Calu3 (cell line): ENCODE results near the gene PLEKHH3. TPM values are rescaled to one million over a fixed set of nuclear protein-coding genes. Genes with fewer than 3 reads are reported as not detected.
"Not testable (repeated sequence)": the region's sequence is repeated elsewhere in the genome, so short reads cannot be mapped to it uniquely, and the experiment has no call there.

ENCODE experiments used
- BruUV-seq: library from RNA; stranded (reverse); fragments of 400-500 nt; replicated peaks from 2 replicates; lab custom pipeline; 2021; lab: Mats Ljungman, UMichigan
- CTCF ChIA-PET: fragments of 300-600 bp; sonication (Branson Sonifier 250); formaldehyde crosslinking; loops from one replicate; lab custom pipeline; 2022; ENCODE audit warnings: antibody characterized with exemption; lab: Charles Lee
- DNase-seq: peaks from one replicate; pipeline ENCODE4 v3.0.0; 2022
- H3K27ac Mint-ChIP-seq: one replicate; pipeline ENCODE4 v1.8.0; 2022; ENCODE audit warnings: mixed read lengths; ENCODE audit not compliant: unreplicated experiment
- H3K27me3 Mint-ChIP-seq: one replicate; pipeline ENCODE4 v1.8.0; 2022; ENCODE audit warnings: mixed read lengths; ENCODE audit not compliant: unreplicated experiment
- H3K36me3 Mint-ChIP-seq: one replicate; pipeline ENCODE4 v1.8.0; 2022; ENCODE audit warnings: mild to moderate bottlenecking, moderate library complexity, mixed read lengths; ENCODE audit not compliant: insufficient read depth, unreplicated experiment
- H3K4me1 Mint-ChIP-seq: one replicate; pipeline ENCODE4 v1.8.0; 2022; ENCODE audit warnings: mild to moderate bottlenecking, low read depth, mixed read lengths; ENCODE audit not compliant: unreplicated experiment
- H3K4me3 Mint-ChIP-seq: one replicate; pipeline ENCODE4 v1.8.0; 2022; ENCODE audit warnings: mild to moderate bottlenecking, low read depth, moderate library complexity, mixed read lengths; ENCODE audit not compliant: unreplicated experiment
- H3K9me3 Mint-ChIP-seq: one replicate; pipeline ENCODE4 v1.8.0; 2022; ENCODE audit warnings: low read depth, mixed read lengths; ENCODE audit not compliant: unreplicated experiment
- CTCF ChIP-seq: fragments of 200-600 bp; IDR thresholded peaks from one replicate; pipeline ENCODE4 v1.8.0; 2022; ENCODE audit warnings: antibody characterized with exemption; ENCODE audit not compliant: unreplicated experiment
- intact Hi-C: fragments of 100-400 bp; cut with micrococcal nuclease; formaldehyde crosslinking; loops from one replicate; pipeline ENCODE4 v1.10.0; 2022; ENCODE audit not compliant: unreplicated experiment
- total RNA-seq: library from RNA; stranded (reverse); gene quantifications from 2 replicates; pipeline ENCODE4 v1.2.3, GENCODE V29; 2022

The PLEKHH3 gene
- total RNA-seq, 1 experiment from 2014 or later = 35.2 TPM

DNA sequence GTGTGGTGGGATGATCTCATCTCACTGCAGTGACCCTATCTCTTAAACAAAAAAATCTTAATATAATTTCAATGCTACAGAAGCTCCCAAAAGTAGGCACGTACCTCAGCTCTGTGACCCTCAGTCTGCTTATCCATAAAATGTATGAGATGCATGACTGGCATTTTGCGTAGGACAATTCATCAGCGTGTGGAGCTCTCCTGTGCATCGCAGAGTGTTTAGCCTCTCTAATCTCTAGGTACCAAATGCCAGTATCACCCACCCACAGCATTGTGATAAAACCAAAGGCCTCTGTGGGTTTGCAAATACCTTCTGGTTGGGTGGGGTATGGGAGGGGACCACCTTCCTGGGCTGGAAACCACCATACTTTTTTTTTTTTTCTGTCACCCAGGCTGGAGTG lies 36.7 kb downstream of the PLEKHH3 start:
- intact Hi-C loops = no loop called here
- no peak for TF ChIP-seq CTCF
- H3K4me1 Mint-ChIP-seq = no peaks in the 10 kb centered on the region
- no peak overlapping the region for H3K4me3 Mint-ChIP-seq
- H3K36me3 Mint-ChIP-seq = no peaks in the 10 kb centered on the region
- no peak overlapping the region for H3K27ac Mint-ChIP-seq
- DNase-seq = no peak
- CTCF ChIA-PET = no interaction called here
- H3K9me3 Mint-ChIP-seq = no peaks in the 10 kb centered on the region
- BruUV-seq = no TSS peak
- peaks cover 43% of the 10 kb centered on the region for H3K27me3 Mint-ChIP-seq

GRCh38 chr17:42639525-42640113 lies 37.2 kb downstream of the PLEKHH3 start:
- intact Hi-C loops = no loop called here
- BruUV-seq = no TSS peak
- Mint-ChIP-seq H3K9me3 (no peaks in the 10 kb centered on the region), H3K4me1 (no peaks in the 10 kb centered on the region), H3K27me3 (peaks cover 43% of the 10 kb centered on the region), H3K4me3 (no peak overlapping the region), H3K36me3 (no peaks in the 10 kb centered on the region), H3K27ac (no peak overlapping the region)
- DNase-seq = no peak
- TF ChIP-seq CTCF = no peak
- CTCF ChIA-PET = interaction anchor here (0.6 kb wide), 1 partner anchor 830 kb away, joined by 5 read pairs; no protein-coding TSS in a partner anchor

- Mint-ChIP-seq H3K27me3 (no peaks in the 10 kb centered on the region), H3K9me3 (no peaks in the 10 kb centered on the region), H3K4me1 (no peaks in the 10 kb centered on the region), H3K4me3 (no peak overlapping the region), H3K36me3 (no peaks in the 10 kb centered on the region), H3K27ac (no peak overlapping the region)
- DNase-seq = no peak
- no peak for TF ChIP-seq CTCF
- BruUV-seq = no TSS peak
- CTCF ChIA-PET = interaction anchor here (0.7 to 1.4 kb wide), 4 partner anchors 28 to 330 kb away, joined by 3 to 12 read pairs (median 4); no protein-coding TSS in a partner anchor
- intact Hi-C loops = no loop called here
Observed at GRCh38 chr17:42632949-42633444, 43.8 kb downstream of the PLEKHH3 start.

- Mint-ChIP-seq H3K27me3 (no peaks in the 10 kb centered on the region), H3K4me3 (no peak overlapping the region), H3K9me3 (no peaks in the 10 kb centered on the region), H3K36me3 (no peaks in the 10 kb centered on the region), H3K4me1 (peaks cover under 1% of the 10 kb centered on the region), H3K27ac (no peak overlapping the region)
- no TSS peak for BruUV-seq
- intact Hi-C loops = no loop called here
- TF ChIP-seq CTCF = no peak
- CTCF ChIA-PET = no interaction called here
- no peak for DNase-seq
Observed at GRCh38 chr17:42629411-42630009, 47.3 kb downstream of the PLEKHH3 start.

GRCh38 chr17:42627032-42627764 lies 49.6 kb downstream of the PLEKHH3 start:
- H3K36me3 Mint-ChIP-seq, intact Hi-C loops, H3K27ac Mint-ChIP-seq, DNase-seq, BruUV-seq, H3K27me3 Mint-ChIP-seq, H3K9me3 Mint-ChIP-seq, H3K4me3 Mint-ChIP-seq: not testable (repeated sequence)
- H3K4me1 Mint-ChIP-seq = peaks cover 13% of the 10 kb centered on the region
- CTCF ChIA-PET = interaction anchor here (0.6 to 0.7 kb wide), 2 partner anchors 17 to 18 kb away, joined by 3 to 6 read pairs; partner anchors contain the start of genes RETREG3 and TUBG1
